GM04504 (cell line): Measurements from ENCODE around the gene TPT1.
A peak's percentile ranks its signal among the peaks of the same experiment; 100 is the strongest.
"Not testable (repeated sequence)": the region's sequence is repeated elsewhere in the genome, so short reads cannot be mapped to it uniquely, and the experiment has no call there.

Experiments
- DNase-seq: peaks from one replicate; pipeline ENCODE4 v3.0.0-alpha.2; 2012; ENCODE audit warnings: low read depth

TPT1 gene

GRCh38 chr13:45341034-45341798 lies at the start of gene TPT1:
Gene TPT1, minus strand, starts transcription at chr13:45341183. Its CDS starts 114 bp downstream, at chr13:45341069.
- DNase-seq: peak; percentile 97

- not testable (repeated sequence) for DNase-seq
These were observed 49.4 kb upstream of the TPT1 start for GRCh38 chr13:45390348-45390747.

GRCh38 chr13:45388664-45389063 lies 47.7 kb upstream of the TPT1 start:
- no peak for DNase-seq

- DNase-seq: not testable (repeated sequence)
These were observed 46.1 kb upstream of the TPT1 start for GRCh38 chr13:45386892-45387575.

- DNase-seq: no peak
These were observed 45.0 kb upstream of the TPT1 start for GRCh38 chr13:45385907-45386553.

GRCh38 chr13:45385320-45385719 lies 44.3 kb upstream of the TPT1 start:
- DNase-seq: no peak

- no peak for DNase-seq
These were observed 43.6 kb upstream of the TPT1 start for GRCh38 chr13:45384474-45385174.

- not testable (repeated sequence) for DNase-seq
These were observed 41.8 kb upstream of the TPT1 start for GRCh38 chr13:45382739-45383138.

- DNase-seq: no peak
These were observed 40.2 kb upstream of the TPT1 start for GRCh38 chr13:45381196-45381595.

GRCh38 chr13:45380708-45381107 lies 39.7 kb upstream of the TPT1 start:
- not testable (repeated sequence) for DNase-seq

GRCh38 chr13:45379516-45379915 lies 38.5 kb upstream of the TPT1 start:
- not testable (repeated sequence) for DNase-seq

GRCh38 chr13:45378786-45379185 lies 37.8 kb upstream of the TPT1 start:
- not testable (repeated sequence) for DNase-seq

GRCh38 chr13:45377314-45377713 lies 36.3 kb upstream of the TPT1 start:
- DNase-seq: not testable (repeated sequence)

- DNase-seq: not testable (repeated sequence)
These were observed 35.7 kb upstream of the TPT1 start for GRCh38 chr13:45376651-45377050.

GRCh38 chr13:45374917-45375316 lies 33.9 kb upstream of the TPT1 start:
- no peak for DNase-seq

- DNase-seq: no peak
These were observed 32.2 kb upstream of the TPT1 start for GRCh38 chr13:45373162-45373547.

- DNase-seq: no peak
These were observed 31.5 kb upstream of the TPT1 start for GRCh38 chr13:45372189-45373161.

GRCh38 chr13:45370922-45371406 lies 30.0 kb upstream of the TPT1 start:
- DNase-seq: no peak

GRCh38 chr13:45369116-45369515 lies 28.1 kb upstream of the TPT1 start:
- no peak for DNase-seq

- DNase-seq: no peak
These were observed 27.6 kb upstream of the TPT1 start for GRCh38 chr13:45368571-45368970.

GRCh38 chr13:45368005-45368404 lies 27.0 kb upstream of the TPT1 start:
- DNase-seq: no peak
